ENCODE results near the gene KIFAP3. TPM values are rescaled to one million over a fixed set of nuclear protein-coding genes. Genes with fewer than 3 reads are reported as not detected.
"Not testable (repeated sequence)": the region's sequence is repeated elsewhere in the genome, so short reads cannot be mapped to it uniquely, and the experiment has no call there.

The KIFAP3 gene
- total RNA-seq, 4 donors from 2014 or later = 18.5 to 34.0 (median 21.9) TPM

GRCh38 chr1:169918927-169919326 is 155.6 kb downstream of the KIFAP3 start:
- H3K36me3 ChIP-seq = peaks cover 9% of the 10 kb centered on the region
- TF ChIP-seq POLR2A (IDR thresholded peaks at IDR 0.05) = no peak
- TF ChIP-seq POLR2AphosphoS5 (IDR thresholded peaks at IDR 0.05) = no peak
- no peak for TF ChIP-seq CTCF (IDR thresholded peaks at IDR 0.05)
- TF ChIP-seq EP300 (IDR thresholded peaks at IDR 0.05) = no peak
- 30% methylated on average over 1 of the region's 1 CpG for WGBS
- no peaks in the 10 kb centered on the region for H3K9me3 ChIP-seq
- H3K4me3 ChIP-seq = no peak overlapping the region
- H3K27me3 ChIP-seq = no peaks in the 10 kb centered on the region
- no peak overlapping the region for H3K27ac ChIP-seq
- peaks cover 10% of the 10 kb centered on the region for H3K4me1 ChIP-seq
- no peak for DNase-seq (ENCODE audit: low spot score in 2 of 2)

- not testable (repeated sequence) for H3K36me3 ChIP-seq; H3K27ac ChIP-seq; H3K9me3 ChIP-seq; DNase-seq (ENCODE audit: low spot score in 2 of 2); H3K4me3 ChIP-seq; H3K27me3 ChIP-seq; H3K4me1 ChIP-seq
- WGBS = 97% methylated on average over 9 of the region's 9 CpGs
Observed at GRCh38 chr1:169918220-169918619, 156.3 kb downstream of the KIFAP3 start.

GRCh38 chr1:169915150-169915549 is 159.3 kb downstream of the KIFAP3 start:
- H3K27ac ChIP-seq = no peak overlapping the region
- H3K4me3 ChIP-seq = no peak overlapping the region
- H3K36me3 ChIP-seq = peaks cover 9% of the 10 kb centered on the region
- 66% methylated on average over 15 of the region's 15 CpGs for WGBS
- DNase-seq (ENCODE audit: low spot score in 2 of 2) = no peak
- no peaks in the 10 kb centered on the region for H3K9me3 ChIP-seq
- H3K4me1 ChIP-seq = peaks cover 10% of the 10 kb centered on the region
- TF ChIP-seq POLR2A (IDR thresholded peaks at IDR 0.05) (no peak), CTCF (IDR thresholded peaks at IDR 0.05) (no peak), EP300 (IDR thresholded peaks at IDR 0.05) (no peak), POLR2AphosphoS5 (IDR thresholded peaks at IDR 0.05) (no peak)
- no peaks in the 10 kb centered on the region for H3K27me3 ChIP-seq

- WGBS = 33% methylated on average over 3 of the region's 3 CpGs
Observed at GRCh38 chr1:169914531-169914930, 160.0 kb downstream of the KIFAP3 start.

GRCh38 chr1:169909499-169909898 is 165.0 kb downstream of the KIFAP3 start:
- no peak for TF ChIP-seq POLR2AphosphoS5 (IDR thresholded peaks at IDR 0.05)
- no peak for TF ChIP-seq CTCF (IDR thresholded peaks at IDR 0.05)
- TF ChIP-seq POLR2A (IDR thresholded peaks at IDR 0.05) = no peak
- TF ChIP-seq EP300 (IDR thresholded peaks at IDR 0.05) = no peak
- no peak overlapping the region for H3K4me3 ChIP-seq
- peaks cover 2% of the 10 kb centered on the region for H3K4me1 ChIP-seq
- WGBS = 89% methylated on average over 16 of the region's 16 CpGs
- no peaks in the 10 kb centered on the region for H3K27me3 ChIP-seq
- H3K36me3 ChIP-seq = no peaks in the 10 kb centered on the region
- DNase-seq (ENCODE audit: low spot score in 2 of 2) = no peak
- H3K27ac ChIP-seq = no peak overlapping the region
- H3K9me3 ChIP-seq = no peaks in the 10 kb centered on the region

More at GRCh38 chr1:169914531-169914930, 160.0 kb downstream of the KIFAP3 start:
- DNase-seq (ENCODE audit: low spot score in 2 of 2) = no peak
- Histone ChIP-seq H3K36me3 (peaks cover 9% of the 10 kb centered on the region), H3K27me3 (no peaks in the 10 kb centered on the region), H3K4me1 (peaks cover 10% of the 10 kb centered on the region), H3K9me3 (no peaks in the 10 kb centered on the region), H3K4me3 (no peak overlapping the region), H3K27ac (no peak overlapping the region)
- TF ChIP-seq POLR2A (IDR thresholded peaks at IDR 0.05) (no peak), POLR2AphosphoS5 (IDR thresholded peaks at IDR 0.05) (no peak), EP300 (IDR thresholded peaks at IDR 0.05) (no peak), CTCF (IDR thresholded peaks at IDR 0.05) (no peak)

- no peak for DNase-seq (ENCODE audit: low spot score in 2 of 2)
- H3K4me1 ChIP-seq = no peaks in the 10 kb centered on the region
- no peaks in the 10 kb centered on the region for H3K36me3 ChIP-seq
- H3K27ac ChIP-seq = no peak overlapping the region
- no peak overlapping the region for H3K4me3 ChIP-seq
- TF ChIP-seq EP300 (IDR thresholded peaks at IDR 0.05) (no peak), POLR2A (IDR thresholded peaks at IDR 0.05) (no peak), CTCF (IDR thresholded peaks at IDR 0.05) (no peak), POLR2AphosphoS5 (IDR thresholded peaks at IDR 0.05) (no peak)
- no peaks in the 10 kb centered on the region for H3K9me3 ChIP-seq
- no peaks in the 10 kb centered on the region for H3K27me3 ChIP-seq
Observed at GRCh38 chr1:169906938-169907337, 167.6 kb downstream of the KIFAP3 start.

All from suprapubic skin (tissue), 4 donors.